KMS-11 (cell line): ENCODE measurements around the gene ORC1.
A peak's percentile ranks its signal among the peaks of the same experiment; 100 is the strongest.

Experiments used
- H2AFZ ChIP-seq: fragments of 200-600 bp; sonication (generic); 2 replicates; pipeline ENCODE4 v1.6.1; 2016; ENCODE audit warnings: antibody characterized with exemption, mixed run types, low read depth
- H3K27ac ChIP-seq: fragments of 200-600 bp; sonication (generic); 2 replicates; pipeline ENCODE4 v1.6.1; 2016; ENCODE audit warnings: mild to moderate bottlenecking, mixed run types
- H3K27me3 ChIP-seq: fragments of 200-600 bp; sonication (generic); 2 replicates; pipeline ENCODE4 v1.6.1; 2017; ENCODE audit warnings: mild to moderate bottlenecking, low read depth, mixed run types, moderate library complexity; ENCODE audit not compliant: insufficient read depth
- H3K36me3 ChIP-seq: fragments of 200-600 bp; sonication (generic); 2 replicates; pipeline ENCODE4 v1.6.1; 2017; ENCODE audit warnings: mild to moderate bottlenecking, mixed run types; ENCODE audit not compliant: insufficient read depth
- H3K4me1 ChIP-seq: fragments of 200-600 bp; sonication (generic); 2 replicates; pipeline ENCODE4 v1.6.1; 2016; ENCODE audit warnings: mild to moderate bottlenecking, low read depth, mixed run types; ENCODE audit not compliant: poor library complexity, severe bottlenecking
- H3K4me2 ChIP-seq: fragments of 200-600 bp; sonication (generic); 2 replicates; pipeline ENCODE4 v1.7.0; 2016; ENCODE audit warnings: mild to moderate bottlenecking, mixed run types
- H3K4me3 ChIP-seq: fragments of 200-600 bp; sonication (generic); IDR thresholded peaks from 2 replicates; pipeline ENCODE4 v1.6.1; 2017; ENCODE audit warnings: low read depth, low read length, mixed read lengths; ENCODE audit not compliant: insufficient read depth
- H3K79me2 ChIP-seq: fragments of 200-600 bp; sonication (generic); 2 replicates; pipeline ENCODE4 v1.6.1; 2016; ENCODE audit warnings: low read depth, mixed run types; ENCODE audit not compliant: insufficient read depth
- H3K9ac ChIP-seq: fragments of 200-600 bp; sonication (generic); 2 replicates; pipeline ENCODE4 v1.6.1; 2016; ENCODE audit warnings: mild to moderate bottlenecking, mixed run types
- H4K20me1 ChIP-seq: fragments of 200-600 bp; sonication (generic); 2 replicates; pipeline ENCODE4 v1.6.1; 2016; ENCODE audit warnings: mild to moderate bottlenecking, mixed run types; ENCODE audit not compliant: insufficient read depth
- CTCF ChIP-seq: fragments of 200-600 bp; sonication (generic); conservative IDR thresholded peaks from 2 replicates; pipeline ENCODE4 v1.6.1; 2017; ENCODE audit warnings: low read depth, mild to moderate bottlenecking, antibody characterized with exemption, low read length, moderate library complexity, mixed read lengths

Gene ORC1

GRCh38 chr1:52365071-52365745, 39.0 kb downstream of the ORC1 start:
- H3K27me3 ChIP-seq, result no peaks in the 10 kb centered on the region
- peak overlapping the region; percentile 80 for H2AFZ ChIP-seq
- peak overlapping the region; percentile 52 for H3K27ac ChIP-seq
- no peaks in the 10 kb centered on the region for H4K20me1 ChIP-seq
- peaks cover 15% of the 10 kb centered on the region; the same call in 1 of the 2 replicates for H3K79me2 ChIP-seq
- TF ChIP-seq CTCF, result 0 out of 2 replicates have a peak, but pooled peaks have one; percentile 18
- peaks cover 24% of the 10 kb centered on the region for H3K4me1 ChIP-seq
- peak overlapping the region; percentile 73 for H3K9ac ChIP-seq
- no peaks in the 10 kb centered on the region; the same call in 1 of the 2 replicates for H3K36me3 ChIP-seq
- H3K4me2 ChIP-seq, result peak overlapping the region; percentile 96
- H3K4me3 ChIP-seq, result peak overlapping the region; percentile 99

GRCh38 chr1:52364235-52364839, 39.9 kb downstream of the ORC1 start:
- Histone ChIP-seq H3K27me3 (no peaks in the 10 kb centered on the region), H2AFZ (no peak overlapping the region), H3K27ac (no peak overlapping the region; the same call in 1 of the 2 replicates), H3K4me2 (peak overlapping the region; percentile 96), H3K9ac (no peak overlapping the region), H3K4me3 (no peak overlapping the region), H3K79me2 (peaks cover 15% of the 10 kb centered on the region; the same call in 1 of the 2 replicates), H3K36me3 (no peaks in the 10 kb centered on the region; the same call in 1 of the 2 replicates), H4K20me1 (no peaks in the 10 kb centered on the region), H3K4me1 (peaks cover 24% of the 10 kb centered on the region)
- no peak for TF ChIP-seq CTCF

- Histone ChIP-seq H3K27me3 (no peaks in the 10 kb centered on the region), H3K9ac (no peak overlapping the region), H4K20me1 (no peaks in the 10 kb centered on the region), H2AFZ (no peak overlapping the region), H3K4me3 (no peak overlapping the region), H3K36me3 (no peaks in the 10 kb centered on the region; the same call in 1 of the 2 replicates), H3K4me1 (peaks cover 11% of the 10 kb centered on the region), H3K79me2 (peaks cover 15% of the 10 kb centered on the region; the same call in 1 of the 2 replicates), H3K27ac (no peak overlapping the region), H3K4me2 (no peak overlapping the region)
- no peak for TF ChIP-seq CTCF
Measured at GRCh38 chr1:52360595-52360968, 43.6 kb downstream of the ORC1 start.

GRCh38 chr1:52359676-52360594, 44.3 kb downstream of the ORC1 start:
- Histone ChIP-seq H3K9ac (no peak overlapping the region), H3K36me3 (no peaks in the 10 kb centered on the region; the same call in 1 of the 2 replicates), H4K20me1 (no peaks in the 10 kb centered on the region), H3K4me3 (no peak overlapping the region), H3K4me1 (peaks cover 8% of the 10 kb centered on the region), H3K27ac (no peak overlapping the region), H3K4me2 (no peak overlapping the region), H3K79me2 (peaks cover 9% of the 10 kb centered on the region; the same call in 1 of the 2 replicates), H2AFZ (no peak overlapping the region), H3K27me3 (no peaks in the 10 kb centered on the region)
- peak; percentile 28; the same call in 1 of the 2 replicates for TF ChIP-seq CTCF
